GM12878 (cell line): ENCODE results near the gene KLC4. TPM values are rescaled to one million over a fixed set of nuclear protein-coding genes. Genes with fewer than 3 reads are reported as not detected.
A peak's percentile ranks its signal among the peaks of the same experiment; 100 is the strongest.

Experiments
- ATAC-seq: fragments of 200-7000 bp; cut with Tn5 transposase; 3 replicates; pipeline ENCODE4 v1.9.1; 2020; ENCODE audit warnings: mild to moderate bottlenecking, moderate library complexity
- BruUV-seq: library from RNA; stranded (reverse); fragments of 400-500 nt; replicated peaks from 2 replicates; lab custom pipeline; 2021; lab: Mats Ljungman, UMichigan
- CTCF ChIA-PET: fragments of 300-600 bp; sonication (Branson Sonifier 250); formaldehyde crosslinking; extraction: SDS; loops from one replicate; lab custom pipeline; 2021; ENCODE audit warnings: inconsistent platforms; lab: Yijun Ruan, JAX
- POLR2A ChIA-PET: fragments of 350-600 bp; formaldehyde crosslinking; extraction: SDS; loops from one replicate; lab custom pipeline; 2021; ENCODE audit warnings: inconsistent platforms; lab: Charles Lee
- RAD21 ChIA-PET: fragments of 300-600 bp; sonication (Branson Sonifier 250); formaldehyde crosslinking; loops from one replicate; lab custom pipeline; 2023; ENCODE audit warnings: antibody characterized with exemption; ENCODE audit not compliant: unreplicated experiment; lab: Charles Lee
- SMC1A ChIA-PET: fragments of 300-600 bp; sonication (Branson Sonifier 250); formaldehyde crosslinking; loops from one replicate; lab custom pipeline; 2023; ENCODE audit not compliant: unreplicated experiment, uncharacterized antibody; lab: Charles Lee
- DNase-seq: peaks from one replicate; pipeline ENCODE4 v3.0.0-alpha.2; 2011; ENCODE audit warnings: low read depth, low spot score
- FAIRE-seq: peaks from 3 replicates; lab custom pipeline; 2011; peaks lifted over from hg19 to GRCh38; lab: Jason Lieb, UNC
- H2AFZ ChIP-seq: 2 replicates; pipeline ENCODE4 v1.6.0; 2011; ENCODE audit warnings: low read depth, low read length, control low read depth; ENCODE audit not compliant: control insufficient read depth
- H3K27ac ChIP-seq: 2 replicates; pipeline ENCODE4 v1.5.1; 2011; ENCODE audit warnings: control low read depth; ENCODE audit not compliant: control insufficient read depth, insufficient read depth
- H3K27me3 ChIP-seq, 2 experiments: replicated peaks in 1 of 2; 2 replicates each; pipeline versions ENCODE4 v1.6.0 to v1.6.1; 2011; ENCODE audit warnings: low read length in 1 of 2; ENCODE audit not compliant: control insufficient read depth in 2 of 2, insufficient read depth in 2 of 2
- H3K36me3 ChIP-seq, 2 experiments: 2 replicates each; pipeline ENCODE4 v1.5.1; 2011; ENCODE audit warnings: low read length in 1 of 2; ENCODE audit not compliant: control insufficient read depth in 2 of 2, insufficient read depth in 2 of 2
- H3K4me1 ChIP-seq: 2 replicates; pipeline ENCODE4 v1.6.1; 2011; ENCODE audit warnings: mild to moderate bottlenecking, low read length, moderate library complexity, mixed read lengths; ENCODE audit not compliant: control insufficient read depth, insufficient read depth
- H3K4me2 ChIP-seq: 2 replicates; pipeline ENCODE4 v1.6.0; 2011; ENCODE audit warnings: control low read depth; ENCODE audit not compliant: control insufficient read depth, insufficient read depth
- H3K4me3 ChIP-seq: fragments of 200-600 bp; sonication (generic); 2 replicates; pipeline ENCODE4 v1.5.1; 2016
- H3K79me2 ChIP-seq: 2 replicates; pipeline ENCODE4 v1.6.0; 2011; ENCODE audit warnings: low read length; ENCODE audit not compliant: control insufficient read depth, insufficient read depth
- H3K9ac ChIP-seq: 2 replicates; pipeline ENCODE4 v1.8.0; 2011; ENCODE audit warnings: low read length, control low read depth, mixed read lengths; ENCODE audit not compliant: control insufficient read depth, insufficient read depth
- H3K9me3 ChIP-seq: replicated peaks from 3 replicates; pipeline ENCODE4 v1.5.1; 2011; ENCODE audit warnings: mild to moderate bottlenecking, low read length; ENCODE audit not compliant: control insufficient read depth, insufficient read depth
- H4K20me1 ChIP-seq: 2 replicates; pipeline ENCODE4 v1.6.0; 2011; ENCODE audit not compliant: control insufficient read depth, insufficient read depth
- ATF2 ChIP-seq: IDR thresholded peaks from 2 replicates; pipeline ENCODE4 v1.6.1; 2012; ENCODE audit warnings: low read length, inconsistent platforms
- CUX1 ChIP-seq: IDR thresholded peaks from 2 replicates; pipeline ENCODE4 v1.6.1; 2012; ENCODE audit warnings: improper control_type of control experiment, low read depth, low read length; ENCODE audit not compliant: insufficient replicate concordance
- FOS ChIP-seq: IDR thresholded peaks from 3 replicates; pipeline ENCODE4 v1.6.1; 2011; ENCODE audit warnings: borderline replicate concordance; ENCODE audit not compliant: insufficient read length; ENCODE audit errors: extremely low read depth
- KLF5 ChIP-seq: fragments of 450-650 bp; IDR thresholded peaks from 2 replicates; pipeline ENCODE4 v1.6.1; 2014; ENCODE audit warnings: mild to moderate bottlenecking; ENCODE audit not compliant: partially characterized antibody
- RBBP5 ChIP-seq: fragments of 200-600 bp; sonication (generic); conservative IDR thresholded peaks from 2 replicates; pipeline ENCODE4 v1.6.1; 2016
- REST ChIP-seq: IDR thresholded peaks from 2 replicates; pipeline ENCODE4 v1.6.1; 2012; ENCODE audit warnings: mild to moderate bottlenecking, low read depth, low read length
- SPI1 ChIP-seq: IDR thresholded peaks from 2 replicates; pipeline ENCODE4 v1.6.1; 2011; ENCODE audit warnings: low read depth, mild to moderate bottlenecking, low read length, moderate library complexity, borderline replicate concordance; ENCODE audit not compliant: insufficient read depth
- SUPT20H ChIP-seq: IDR thresholded peaks from 2 replicates; pipeline ENCODE4 v1.6.1; 2011; ENCODE audit warnings: low read depth, mild to moderate bottlenecking, low read length, moderate library complexity, borderline replicate concordance; ENCODE audit not compliant: control insufficient read depth
- YBX1 ChIP-seq: fragments of 450-650 bp; IDR thresholded peaks from 2 replicates; pipeline ENCODE4 v1.6.1; 2016; ENCODE audit warnings: antibody characterized with exemption
- YY1 ChIP-seq: IDR thresholded peaks from 2 replicates; pipeline ENCODE4 v1.6.1; 2011; ENCODE audit warnings: low read depth, mild to moderate bottlenecking, low read length
- WGBS: methylation state at CpG from one replicate; pipeline ENCODE4 v1.1.6; 2016; ENCODE audit warnings: low lambda C conversion rate; ENCODE audit not compliant: insufficient replicate concordance, insufficient coverage; ENCODE audit errors: missing lambda C conversion rate; 5-methylcytosine and 5-hydroxymethylcytosine counted together
- in situ Hi-C: fragments of 300-500 bp; cut with MboI; formaldehyde crosslinking; loops from 9 replicates; pipeline ENCODE4 v1.14.3; 2018; ENCODE audit warnings: mixed read lengths
- intact Hi-C: fragments of 100-400 bp; cut with micrococcal nuclease; formaldehyde crosslinking; loops from one replicate; pipeline ENCODE4 v1.14.2; 2022; ENCODE audit not compliant: unreplicated experiment
- polyA plus RNA-seq, 11 experiments: library from polyadenylated mRNA; depleted of rRNA in 4 of 11; unstranded in 6 of 11; stranded (reverse) in 5 of 11; fragments of >200 nt; fragmentation: Nextera tagmentation in 4 of 11; fragmentation: Illumina TruSeq in 1 of 11; extraction: Ambion mirVana in 4 of 11; extraction: Trizol in 1 of 11; gene quantifications; 1 replicate in 1 of 11; 2 replicates in 10 of 11; pipeline versions ENCODE4 v1.2.1 to v1.2.3, GENCODE V29; 2011 to 2016; ENCODE audit warnings: inconsistent platforms in 2 of 11, missing spikeins in 2 of 11, low read depth in 1 of 11
- total RNA-seq, 4 experiments: library from RNA; depleted of rRNA in 3 of 4; stranded (reverse); fragments of >200 nt in 3 of 4; fragmentation: Illumina TruSeq in 1 of 4; extraction: Trizol in 1 of 4; gene quantifications; 2 replicates each; pipeline versions ENCODE4 v1.2.1 to v1.2.3, GENCODE V29; 2013 to 2021

The KLC4 gene
- total and polyA plus RNA-seq, 10 of the 15 experiments (the other 5 are each of a cell fraction or from before 2014, with no cell fraction given): 0.90 to 13.4 (median 6.9) TPM

- H3K27ac ChIP-seq: no peak overlapping the region
- H3K4me1 ChIP-seq: peaks cover 14% of the 10 kb centered on the region
- H3K9ac ChIP-seq: no peak overlapping the region
- RAD21 ChIA-PET: interaction anchor here (1.2 to 1.4 kb wide), 2 partner anchors 10 to 41 kb away, joined by 3 to 4 read pairs; partner anchors contain the start of genes KLHDC3 and PPP2R5D
- ATAC-seq: no peak
- DNase-seq: no peak
- FAIRE-seq: no peak
- intact Hi-C loops: no loop called here
- CTCF ChIA-PET: interaction anchor here (1.1 kb wide), 1 partner anchor 11 kb away, joined by 3 read pairs; the partner anchor contains the start of genes KLHDC3 and MEA1
- H3K27me3 ChIP-seq: no peaks in the 10 kb centered on the region
- no peak overlapping the region for H2AFZ ChIP-seq
- SMC1A ChIA-PET: interaction anchor here (0.6 to 1.1 kb wide), 2 partner anchors 10 to 30 kb away, joined by 3 to 5 read pairs; partner anchors contain the start of genes KLHDC3 and MEA1
- H3K36me3 ChIP-seq: peaks cover 12 to 20% of the 10 kb centered on the region in 2 experiments
- H3K4me3 ChIP-seq: no peak overlapping the region
- H3K4me2 ChIP-seq: no peak overlapping the region
- 94% methylated on average over 2 of the region's 2 CpGs for WGBS
- POLR2A ChIA-PET: interaction anchor here (1.4 to 3.4 kb wide), 3 partner anchors 10 to 35 kb away, joined by 3 to 12 read pairs (median 9); partner anchors contain the start of genes KLC4, KLHDC3, MEA1 and MRPL2
- BruUV-seq: TSS peak; percentile 41
- H3K79me2 ChIP-seq: peaks cover 21% of the 10 kb centered on the region
- in situ Hi-C loops: no loop called here
- H3K9me3 ChIP-seq: no peaks in the 10 kb centered on the region
- peaks cover 3% of the 10 kb centered on the region; the same call in 1 of the 2 replicates for H4K20me1 ChIP-seq
- TF ChIP-seq RBBP5 (no peak), KLF5 (no peak), SPI1 (no peak), FOS (no peak), SUPT20H (no peak), YBX1 (no peak), ATF2 (no peak), CUX1 (no peak), REST (no peak), YY1 (no peak)
These were observed 35.0 kb upstream of the KLC4 start for GRCh38 chr6:43024436-43024835.
